Kidney tubule cell (primary cell): ENCODE results near the gene LBX1.

Source experiments
- DNase-seq: peaks from one replicate; pipeline ENCODE4 v3.0.0-alpha.2; 2018; ENCODE audit warnings: low spot score

LBX1 gene

GRCh38 chr10:101224910-101225823 is 4.1 kb downstream of the LBX1 start:
- no peak for DNase-seq

GRCh38 chr10:101224060-101224909 is 5.0 kb downstream of the LBX1 start:
- no peak for DNase-seq

GRCh38 chr10:101223274-101224059 is 5.8 kb downstream of the LBX1 start:
- DNase-seq = no peak

GRCh38 chr10:101222683-101223273 is 6.5 kb downstream of the LBX1 start:
- no peak for DNase-seq

- no peak for DNase-seq
Observed at GRCh38 chr10:101221963-101222531, 7.2 kb downstream of the LBX1 start.

GRCh38 chr10:101221549-101221948 is 7.7 kb downstream of the LBX1 start:
- DNase-seq = peak; percentile 45

- DNase-seq = no peak
Observed at GRCh38 chr10:101219946-101220451, 9.3 kb downstream of the LBX1 start.

- DNase-seq = no peak
Observed at GRCh38 chr10:101219139-101219945, 9.9 kb downstream of the LBX1 start.

GRCh38 chr10:101218351-101219138 is 10.7 kb downstream of the LBX1 start:
- DNase-seq = no peak

- DNase-seq = peak; percentile 44
Observed at GRCh38 chr10:101217450-101218281, 11.6 kb downstream of the LBX1 start.

- no peak for DNase-seq
Observed at GRCh38 chr10:101217044-101217425, 12.2 kb downstream of the LBX1 start.

- DNase-seq = no peak
Observed at GRCh38 chr10:101216207-101217043, 12.8 kb downstream of the LBX1 start.

GRCh38 chr10:101215397-101216206 is 13.7 kb downstream of the LBX1 start:
- DNase-seq = no peak

GRCh38 chr10:101214446-101215396 is 14.5 kb downstream of the LBX1 start:
- peak; percentile 58 for DNase-seq

GRCh38 chr10:101208543-101208942 is 20.7 kb downstream of the LBX1 start:
- DNase-seq = no peak

- no peak for DNase-seq
Observed at GRCh38 chr10:101207026-101207425, 22.2 kb downstream of the LBX1 start.
